A673 (cell line): Measurements from ENCODE around the gene COL4A1.

Source experiments
- EZH2 ChIP-seq: fragments of 200-600 bp; sonication (generic); IDR thresholded peaks from 2 replicates; pipeline ENCODE4 v1.6.1; 2017; ENCODE audit warnings: borderline replicate concordance, low read depth, mild to moderate bottlenecking, mixed read lengths, antibody characterized with exemption, low read length; ENCODE audit not compliant: poor library complexity, severe bottlenecking
- TF ChIP-seq, protein P1 (sequence below): fragments of 300-800, 200-600 bp; sonication (generic); conservative IDR thresholded peaks from 2 replicates; pipeline ENCODE4 v1.5.1; 2017; ENCODE audit warnings: low read depth, mild to moderate bottlenecking, antibody characterized with exemption, low read length, moderate library complexity, mixed read lengths

DNA sequence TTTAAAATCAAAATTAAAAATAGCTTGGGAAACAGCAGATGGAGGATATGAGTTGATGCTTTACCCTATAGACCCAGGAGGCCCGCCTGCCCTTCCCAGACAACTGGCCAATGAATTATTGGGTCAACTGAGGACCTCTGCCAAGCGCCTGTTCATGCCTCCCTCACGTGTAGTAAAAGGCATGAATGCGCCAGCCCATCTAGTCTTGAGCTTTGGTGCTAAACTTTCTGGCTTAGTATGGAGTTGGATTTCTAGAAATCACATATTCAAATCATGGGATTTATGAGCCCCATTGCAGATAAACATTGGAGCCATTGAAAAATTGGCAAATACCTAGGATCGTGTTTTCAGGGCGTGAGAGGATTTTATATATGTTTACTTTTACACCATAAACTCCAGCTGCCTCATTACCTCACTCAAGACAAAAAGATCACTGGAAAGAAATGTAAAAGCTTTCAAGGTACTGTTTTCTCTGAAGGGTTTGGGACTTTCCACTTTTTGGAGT lies 47.2 kb upstream of the COL4A1 start:
- TF ChIP-seq EZH2, result no peak
- TF ChIP-seq, protein P1, sequence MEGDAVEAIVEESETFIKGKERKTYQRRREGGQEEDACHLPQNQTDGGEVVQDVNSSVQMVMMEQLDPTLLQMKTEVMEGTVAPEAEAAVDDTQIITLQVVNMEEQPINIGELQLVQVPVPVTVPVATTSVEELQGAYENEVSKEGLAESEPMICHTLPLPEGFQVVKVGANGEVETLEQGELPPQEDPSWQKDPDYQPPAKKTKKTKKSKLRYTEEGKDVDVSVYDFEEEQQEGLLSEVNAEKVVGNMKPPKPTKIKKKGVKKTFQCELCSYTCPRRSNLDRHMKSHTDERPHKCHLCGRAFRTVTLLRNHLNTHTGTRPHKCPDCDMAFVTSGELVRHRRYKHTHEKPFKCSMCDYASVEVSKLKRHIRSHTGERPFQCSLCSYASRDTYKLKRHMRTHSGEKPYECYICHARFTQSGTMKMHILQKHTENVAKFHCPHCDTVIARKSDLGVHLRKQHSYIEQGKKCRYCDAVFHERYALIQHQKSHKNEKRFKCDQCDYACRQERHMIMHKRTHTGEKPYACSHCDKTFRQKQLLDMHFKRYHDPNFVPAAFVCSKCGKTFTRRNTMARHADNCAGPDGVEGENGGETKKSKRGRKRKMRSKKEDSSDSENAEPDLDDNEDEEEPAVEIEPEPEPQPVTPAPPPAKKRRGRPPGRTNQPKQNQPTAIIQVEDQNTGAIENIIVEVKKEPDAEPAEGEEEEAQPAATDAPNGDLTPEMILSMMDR, result no peak
